GM18909 (cell line): ENCODE results near the gene FSIP1.
"Not testable (repeated sequence)": the region's sequence is repeated elsewhere in the genome, so short reads cannot be mapped to it uniquely, and the experiment has no call there.

ENCODE experiments used
- ATAC-seq: cut with Tn5 transposase; IDR thresholded peaks from one replicate; pipeline ENCODE4 v1.9.1; 2021; ENCODE audit warnings: mild to moderate bottlenecking; ENCODE audit not compliant: unreplicated experiment, poor library complexity

The FSIP1 gene

DNA sequence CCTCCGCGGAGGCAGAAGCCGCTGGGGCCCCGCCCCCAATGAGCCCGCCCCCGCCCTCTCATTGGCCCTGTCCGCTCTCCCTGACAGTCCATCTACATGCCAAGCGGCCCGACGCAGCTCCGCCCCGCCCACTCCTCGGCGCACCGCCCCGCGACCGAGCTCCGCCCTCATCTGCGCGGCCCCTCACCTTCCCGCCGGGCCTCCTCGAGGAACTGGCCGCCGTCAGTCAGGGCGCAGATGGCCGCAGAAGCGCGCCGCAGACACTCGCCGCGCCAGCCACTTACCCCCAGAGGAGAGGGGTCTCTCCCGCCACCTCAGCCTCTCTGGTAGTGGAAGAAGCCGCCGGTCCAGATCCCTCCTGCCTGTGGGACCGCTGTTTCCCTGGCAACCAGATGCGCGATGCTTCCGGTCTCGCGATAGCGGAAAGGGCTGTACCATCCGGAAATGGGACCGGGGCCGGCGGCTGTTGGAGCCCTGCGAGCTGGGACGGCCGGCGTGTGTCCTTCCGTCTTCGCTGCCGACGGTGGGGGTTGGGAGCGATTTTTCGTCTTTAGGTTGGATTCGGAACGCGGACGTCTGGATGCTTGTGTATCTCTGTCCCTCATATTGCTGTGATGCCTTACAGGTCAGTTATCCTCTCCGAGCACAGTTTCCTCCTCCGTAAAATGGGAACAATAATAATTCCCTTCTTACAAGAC lies at the start of gene FSIP1:
FSIP1 (minus strand) TSS at position 401 of the 698 bp plus-strand sequence. CDS start 6,317 bp downstream, outside the sequence.
- peak; percentile 97 for ATAC-seq

DNA sequence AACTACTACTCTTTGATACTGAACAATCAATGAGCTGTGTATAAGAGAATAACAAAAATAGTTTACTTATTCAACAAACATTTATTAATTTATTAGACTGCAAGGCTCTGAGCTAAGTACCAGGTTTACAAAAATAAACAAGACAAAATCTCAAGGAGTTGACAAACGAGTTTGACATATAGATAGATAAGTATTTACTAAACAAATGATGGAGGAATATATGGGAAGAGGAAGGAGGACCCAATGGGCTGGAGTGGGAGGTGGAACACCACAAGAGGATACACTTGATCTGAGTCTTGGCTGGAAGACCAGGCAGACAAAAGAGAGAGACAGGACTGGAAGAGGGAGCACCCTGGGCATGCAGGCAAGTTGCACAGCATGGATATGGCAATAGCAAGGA lies 47.5 kb upstream of the FSIP1 start:
- no peak for ATAC-seq

DNA sequence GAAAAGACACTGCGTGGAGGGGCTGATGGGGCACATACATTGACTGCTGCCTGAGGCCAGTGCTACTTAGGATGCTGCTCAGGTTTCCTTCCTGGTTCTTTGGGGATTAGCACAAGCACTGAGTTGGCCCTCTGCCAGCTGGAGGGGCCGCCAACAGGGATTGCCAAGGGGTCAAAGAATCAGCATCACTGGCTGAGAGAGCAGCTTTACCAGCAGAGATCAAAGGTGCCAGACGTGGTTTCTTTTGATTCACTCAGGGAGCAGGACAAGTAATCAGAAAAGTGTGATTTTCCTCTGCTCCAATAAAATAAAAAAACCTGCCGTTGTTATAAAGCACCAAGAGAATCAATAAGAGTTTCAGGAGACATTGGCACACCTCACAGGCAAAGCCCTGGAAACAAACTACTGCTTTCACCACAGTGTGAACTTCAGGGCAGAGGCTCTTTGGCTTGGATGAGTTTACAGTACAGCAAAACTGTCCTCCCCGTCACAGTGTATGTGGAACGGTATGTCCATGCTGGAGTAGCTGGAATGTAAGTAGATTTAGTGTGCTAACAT lies 45.8 kb upstream of the FSIP1 start:
- ATAC-seq = no peak

DNA sequence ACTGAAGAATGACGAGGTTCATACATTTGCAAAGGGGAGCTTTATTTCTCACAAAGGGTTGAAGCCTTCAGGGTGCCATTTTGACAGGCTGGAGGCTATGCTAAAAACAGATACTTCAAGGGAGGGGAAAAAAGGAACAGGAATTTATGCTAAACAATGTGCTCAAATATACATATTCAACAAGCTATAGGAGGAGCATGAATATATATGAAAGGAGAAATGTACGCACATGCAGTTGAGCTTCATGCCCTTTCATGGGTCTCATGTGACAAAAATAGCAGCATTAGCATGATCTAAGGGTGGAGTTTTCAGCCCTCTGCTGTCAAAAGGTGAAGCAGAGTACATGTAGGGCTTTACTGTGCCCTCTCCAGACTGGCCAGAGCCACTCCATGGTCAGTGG lies 44.3 kb upstream of the FSIP1 start:
- no peak for ATAC-seq

DNA sequence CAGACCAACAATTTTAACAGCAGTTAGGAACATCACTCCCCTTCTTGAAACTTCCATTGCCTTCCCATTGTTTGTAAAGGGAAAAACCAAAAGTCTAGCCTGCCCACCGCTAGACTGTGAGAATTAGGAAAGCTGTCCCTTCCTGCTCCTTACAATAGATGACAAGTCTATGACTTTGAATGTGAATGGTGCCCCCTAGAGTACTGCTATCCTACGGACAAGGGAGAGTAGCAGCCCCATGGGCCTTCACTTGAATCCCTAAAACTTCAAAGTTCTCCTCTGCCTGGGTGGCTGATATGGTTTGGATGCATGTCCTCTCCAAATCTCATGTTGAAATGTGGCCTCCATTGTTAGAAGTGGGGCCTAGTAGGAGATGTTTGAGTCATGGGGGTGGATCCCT lies 41.0 kb upstream of the FSIP1 start:
- no peak for ATAC-seq

DNA sequence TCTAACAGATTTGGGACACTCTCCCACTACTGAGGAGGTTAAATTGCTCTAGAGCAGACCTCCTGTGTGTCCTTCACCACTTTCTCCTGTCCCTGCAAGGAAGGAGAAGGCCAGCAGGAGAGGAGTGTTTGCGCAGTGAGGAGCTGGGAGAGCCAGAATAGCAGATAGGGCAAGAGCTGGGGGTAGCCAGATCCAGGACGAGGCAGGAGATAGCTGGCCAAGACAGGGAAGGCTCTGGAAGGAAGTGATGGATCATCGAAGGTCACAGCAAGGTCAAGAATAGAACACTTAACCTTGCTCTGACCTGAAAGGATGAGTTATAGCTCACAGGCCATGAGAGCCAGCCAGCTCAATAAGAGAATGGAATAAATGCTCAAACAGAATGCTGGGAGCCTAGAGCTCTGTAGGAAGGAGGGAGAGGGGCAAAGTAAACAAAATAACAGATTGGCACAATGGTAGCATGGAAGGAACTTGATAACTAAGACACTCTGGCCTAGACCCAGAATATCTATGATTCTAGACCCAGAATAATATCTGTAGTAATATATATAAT lies 37.5 kb upstream of the FSIP1 start:
- ATAC-seq = no peak

DNA sequence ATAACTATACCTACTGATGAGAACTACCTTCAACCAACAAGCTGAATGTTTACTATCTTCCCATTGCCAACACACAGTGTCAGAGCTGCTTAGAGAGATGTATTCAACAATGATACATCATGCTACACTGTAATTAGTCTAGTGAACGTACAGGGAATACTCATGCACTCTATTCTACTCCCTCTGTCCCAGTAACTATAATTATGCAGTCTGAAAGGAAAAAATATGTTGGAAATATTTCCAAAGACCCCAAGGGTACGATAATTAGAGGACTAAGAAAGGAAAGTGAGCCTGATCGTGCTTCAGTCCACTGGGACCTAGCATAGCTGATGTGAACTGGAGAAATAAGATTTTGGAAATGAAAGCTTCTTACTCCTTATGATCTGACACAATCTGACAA lies 36.9 kb upstream of the FSIP1 start:
- ATAC-seq = no peak

DNA sequence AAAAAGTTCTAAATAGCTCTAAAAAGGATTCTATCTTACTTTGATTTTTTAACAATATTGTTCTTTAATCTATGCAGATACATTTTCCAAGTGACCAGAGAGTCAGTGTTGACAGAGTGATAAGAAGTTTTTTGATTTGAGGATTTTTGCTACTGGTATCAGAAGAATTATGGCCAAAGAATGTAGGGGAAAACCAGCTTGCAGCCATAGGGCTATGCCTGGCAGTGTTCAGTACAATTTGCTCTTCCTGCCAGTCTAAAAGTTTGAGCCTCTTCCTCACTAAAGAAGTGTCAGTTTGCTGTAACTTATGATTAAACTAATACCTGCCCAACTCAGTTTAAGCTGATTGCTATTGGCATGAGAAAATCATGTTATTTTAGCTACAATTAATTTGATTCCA lies 35.3 kb upstream of the FSIP1 start:
- no peak for ATAC-seq

DNA sequence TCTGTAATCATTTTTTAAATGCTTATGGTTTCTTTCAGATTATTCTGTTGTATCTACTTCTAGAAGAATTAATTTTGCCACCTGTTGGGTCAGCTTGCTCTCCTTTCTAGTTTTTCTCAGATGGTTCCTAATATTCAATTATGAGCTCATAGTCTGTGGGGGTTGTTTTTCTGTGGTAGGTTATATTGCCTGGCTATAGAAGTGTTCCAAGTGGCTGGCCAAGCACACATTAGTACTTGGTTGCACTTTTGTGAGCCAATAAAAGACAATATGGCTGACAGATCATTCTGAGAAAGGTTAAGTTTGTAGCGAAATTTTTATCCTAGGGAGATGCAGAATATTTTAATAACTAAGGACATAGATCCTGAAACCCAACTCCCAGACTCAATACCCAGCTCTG lies 31.8 kb upstream of the FSIP1 start:
- ATAC-seq = no peak

DNA sequence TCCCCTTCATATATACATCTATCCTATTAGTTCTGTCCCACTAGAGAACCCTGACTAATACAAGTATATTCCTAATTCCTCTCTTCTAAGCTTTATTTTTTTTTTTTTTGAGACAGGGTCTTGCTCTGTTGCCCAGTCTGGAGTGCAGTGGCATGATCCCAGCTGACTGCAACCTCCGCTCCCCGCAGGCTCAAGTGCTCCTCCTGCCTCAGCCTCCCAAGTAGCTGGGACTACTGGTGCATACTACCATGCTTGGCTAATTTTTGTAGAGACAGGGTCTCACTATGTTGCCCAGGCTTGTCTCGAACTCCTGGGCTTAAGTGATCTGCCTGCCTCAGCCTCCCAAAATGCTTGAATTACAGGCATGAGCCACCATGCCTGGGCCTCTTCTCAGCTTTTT lies 30.0 kb upstream of the FSIP1 start:
- ATAC-seq = not testable (repeated sequence)

DNA sequence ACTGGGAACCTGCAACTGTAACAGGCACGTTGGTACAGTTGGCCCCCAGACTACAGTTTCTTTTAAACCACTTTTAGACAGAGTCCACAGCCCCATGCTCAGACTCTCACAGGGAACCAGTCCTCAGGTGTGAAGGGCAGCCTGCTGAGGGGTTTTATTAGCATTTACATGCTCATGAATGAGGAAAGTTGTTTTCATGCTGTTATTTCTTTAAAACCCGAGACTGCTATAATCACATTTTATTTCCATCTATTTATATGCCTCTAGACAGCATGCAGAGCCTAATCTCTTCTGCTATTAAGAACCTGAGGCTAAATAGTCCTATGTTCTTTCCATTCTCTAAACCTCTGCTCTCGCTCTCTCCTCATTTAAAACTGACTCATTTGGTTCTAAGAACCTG lies 26.3 kb upstream of the FSIP1 start:
- ATAC-seq = no peak

DNA sequence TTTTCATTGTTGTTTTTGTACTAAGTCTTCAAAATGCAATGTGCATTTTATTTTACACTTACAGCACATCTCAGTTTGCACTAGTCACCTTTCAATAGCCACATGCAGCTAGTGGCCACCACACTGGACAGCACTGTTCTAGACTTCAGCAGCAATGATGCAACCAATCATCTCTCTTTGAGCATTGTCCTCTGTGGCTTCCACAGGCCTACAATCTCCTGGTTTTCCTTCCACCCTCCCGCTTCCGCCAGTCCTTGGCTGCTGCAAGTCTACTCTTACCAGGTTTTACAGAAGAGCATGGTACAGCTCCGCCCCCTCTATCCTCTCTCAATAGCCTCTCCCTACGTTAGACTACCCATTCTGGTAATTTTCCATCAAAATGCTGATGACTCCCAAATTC lies 25.1 kb upstream of the FSIP1 start:
- ATAC-seq = no peak

DNA sequence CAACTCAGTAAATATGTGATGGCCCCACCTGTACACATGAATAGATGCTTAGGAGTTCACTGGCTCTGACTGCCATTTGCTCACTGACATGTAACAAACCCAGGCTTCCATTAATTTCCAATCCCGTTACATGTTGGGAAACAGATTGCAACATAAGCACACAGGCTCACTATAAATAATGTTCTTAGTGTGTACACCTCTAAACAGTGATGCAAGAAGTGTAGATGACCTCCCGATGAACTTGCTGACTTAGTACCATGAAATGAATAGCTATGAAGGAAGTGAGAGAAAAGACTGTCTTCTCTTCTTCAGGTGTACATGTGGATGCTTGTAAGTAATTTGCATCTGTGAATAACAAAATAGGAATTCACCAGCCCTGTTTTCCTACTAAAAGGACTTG lies 21.4 kb upstream of the FSIP1 start:
- no peak for ATAC-seq

DNA sequence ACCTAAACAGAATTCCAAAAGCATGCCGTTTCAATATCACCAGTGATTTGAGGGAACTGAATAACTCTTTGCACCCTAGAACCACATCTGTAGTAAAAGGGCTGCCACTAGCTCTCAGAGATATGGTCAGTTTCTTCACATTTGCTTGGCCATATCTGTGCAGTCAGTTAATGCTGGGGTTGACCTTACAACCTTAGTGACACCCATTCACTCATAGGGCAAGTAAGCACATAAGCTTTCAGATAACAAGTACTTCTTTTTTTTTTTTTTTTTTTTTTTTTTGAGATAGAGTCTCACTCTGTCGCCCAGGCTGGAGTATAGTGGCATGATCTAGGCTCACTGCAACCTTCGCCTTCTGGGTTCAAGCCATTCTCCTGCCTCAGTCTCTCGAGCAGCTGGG lies 20.4 kb upstream of the FSIP1 start:
- no peak for ATAC-seq

DNA sequence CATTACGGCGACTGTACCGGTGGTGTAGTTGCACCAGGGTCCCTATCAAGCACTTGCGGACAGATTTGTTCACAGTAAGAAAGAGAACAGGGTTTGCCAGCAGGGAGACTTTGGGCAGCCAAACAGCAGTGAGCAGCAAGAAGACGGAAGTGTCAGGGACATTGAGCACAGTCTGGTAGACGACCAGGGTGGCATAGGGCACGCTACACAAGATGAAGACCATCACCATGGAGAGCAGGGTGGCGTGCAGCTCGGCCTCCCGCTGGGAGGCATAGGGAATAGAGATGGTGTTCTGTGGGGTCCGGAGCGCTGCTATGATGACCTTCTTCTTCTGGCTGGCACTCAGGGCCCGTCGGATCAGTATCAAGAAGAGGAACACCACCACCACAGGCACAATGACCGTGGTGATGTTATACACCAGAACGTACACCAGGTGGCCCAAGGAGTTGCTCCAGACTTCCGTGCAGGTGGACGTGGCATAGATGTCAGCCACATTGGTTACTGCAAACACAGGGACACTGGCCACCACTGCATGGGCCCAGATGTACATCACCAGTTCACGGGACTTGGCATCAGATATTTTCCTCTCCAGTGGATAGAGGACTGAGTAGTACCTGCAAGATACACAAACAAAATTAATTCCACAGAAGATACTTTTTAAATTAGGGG lies 19.1 kb upstream of the FSIP1 start:
- ATAC-seq = no peak

DNA sequence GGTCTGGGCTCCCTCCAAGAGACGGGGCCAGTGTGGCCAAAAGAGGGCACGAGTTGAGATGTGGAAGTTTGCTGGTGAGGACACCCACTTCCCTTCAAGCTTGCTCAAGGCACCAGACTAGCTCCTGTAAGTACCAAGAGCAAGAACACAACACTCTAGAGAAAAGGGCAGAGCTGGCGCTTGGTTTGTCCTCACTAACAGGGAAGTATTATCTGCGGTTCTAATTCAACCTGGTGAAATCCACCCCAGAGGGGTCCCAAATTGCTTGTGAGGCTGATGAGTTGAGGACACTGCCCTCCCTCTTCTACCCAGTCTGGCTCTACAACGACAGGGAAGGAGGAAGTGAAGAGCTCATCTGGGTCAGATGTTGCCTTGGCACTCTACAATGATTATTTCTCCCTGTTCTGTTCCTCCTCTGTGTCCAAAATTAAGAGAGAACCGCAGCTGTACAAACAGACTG lies 16.9 kb upstream of the FSIP1 start:
- ATAC-seq = no peak

DNA sequence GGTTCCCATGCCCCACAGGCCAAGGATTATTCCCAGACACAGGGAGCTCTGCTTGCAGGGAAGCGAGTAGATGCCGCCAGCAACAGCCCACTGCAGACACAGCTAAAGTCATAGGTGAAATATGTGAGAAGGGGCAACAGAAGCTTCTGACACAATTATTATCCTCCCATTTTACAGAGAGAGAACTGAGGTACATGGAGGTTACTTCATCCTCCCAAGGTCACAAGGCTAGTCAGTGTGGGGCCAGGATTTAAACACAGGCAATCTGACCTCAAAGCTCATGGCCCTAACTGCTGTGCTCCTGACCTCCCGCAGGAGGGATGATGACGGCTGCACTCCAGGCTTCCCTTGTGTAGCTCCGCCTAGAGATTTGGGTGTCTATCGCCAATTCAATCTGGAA lies 15.7 kb upstream of the FSIP1 start:
- no peak for ATAC-seq

DNA sequence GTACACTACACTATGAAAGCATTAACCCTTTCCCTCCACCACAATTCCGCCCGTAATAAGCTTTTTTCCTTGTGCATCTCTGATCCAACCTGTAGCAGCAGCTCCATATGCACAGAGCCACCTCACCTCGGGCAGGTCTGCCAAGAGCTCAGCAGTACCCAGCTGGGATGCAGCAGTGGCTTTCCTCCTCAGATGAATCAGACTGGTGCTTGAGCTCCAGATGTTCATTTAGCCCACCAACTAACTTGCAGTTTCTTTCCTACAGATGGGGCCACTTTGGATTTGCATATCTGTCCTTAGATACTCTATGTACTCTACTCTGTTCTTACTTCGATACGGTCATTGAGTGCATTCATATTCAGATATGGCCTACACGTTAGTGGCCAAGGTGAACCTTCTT lies 14.8 kb upstream of the FSIP1 start:
- ATAC-seq = no peak

DNA sequence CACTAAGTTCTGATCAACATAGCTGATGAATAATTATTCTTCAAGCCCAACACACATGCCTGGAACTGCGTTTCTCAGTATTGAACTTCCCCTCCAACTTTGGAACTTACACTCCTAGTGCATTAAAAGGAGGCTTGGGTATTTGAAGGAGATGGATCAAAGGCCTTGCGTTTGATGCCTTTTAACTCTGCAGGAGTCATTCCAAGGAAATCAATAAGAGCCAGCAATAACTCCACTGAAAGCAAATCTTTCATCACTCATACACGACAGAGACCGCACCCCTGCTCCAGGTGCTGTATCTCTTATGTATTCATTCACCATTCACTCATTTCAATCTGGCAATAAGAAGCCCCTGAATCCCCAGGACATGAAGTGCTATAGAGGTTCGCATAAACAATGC lies 14.0 kb upstream of the FSIP1 start:
- no peak for ATAC-seq

DNA sequence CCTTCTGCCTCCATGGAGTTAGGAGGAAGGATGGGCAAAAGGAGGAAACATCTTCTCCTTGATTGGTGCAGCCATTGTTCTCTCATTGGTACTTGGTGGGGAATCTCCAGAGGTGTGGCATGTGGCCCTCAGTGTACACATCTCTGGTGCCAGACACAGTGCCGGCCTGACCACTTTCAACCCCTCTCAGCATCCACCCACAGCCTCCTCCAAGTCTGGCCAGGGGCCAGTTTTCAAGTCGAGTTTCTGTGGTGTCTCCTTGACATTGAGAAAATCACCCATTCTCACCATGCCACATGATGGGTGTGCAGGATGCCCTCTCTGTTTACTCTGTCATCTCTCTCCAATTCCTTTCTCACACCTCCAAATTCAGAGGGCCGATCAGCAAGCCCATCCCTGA lies 12.8 kb upstream of the FSIP1 start:
- no peak for ATAC-seq

DNA sequence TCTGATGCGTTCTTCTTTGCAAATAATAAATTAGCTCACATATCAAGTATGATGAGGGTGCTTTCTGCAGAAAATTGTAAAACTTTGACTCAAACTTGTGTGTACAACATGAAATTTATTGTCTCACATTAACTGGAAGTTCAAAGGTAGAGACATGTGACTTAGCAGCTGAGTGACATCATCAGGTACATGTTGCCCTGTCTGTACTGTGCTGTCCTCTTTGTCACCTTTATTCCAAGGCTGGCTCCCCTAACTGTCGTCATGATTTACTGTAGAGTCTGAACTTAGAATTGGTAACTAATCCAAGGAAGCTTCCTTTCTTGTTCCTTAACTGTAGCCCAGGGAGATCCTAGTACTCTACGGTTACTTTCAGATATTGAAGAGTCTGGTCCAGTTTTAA lies 12.3 kb upstream of the FSIP1 start:
- ATAC-seq = no peak

DNA sequence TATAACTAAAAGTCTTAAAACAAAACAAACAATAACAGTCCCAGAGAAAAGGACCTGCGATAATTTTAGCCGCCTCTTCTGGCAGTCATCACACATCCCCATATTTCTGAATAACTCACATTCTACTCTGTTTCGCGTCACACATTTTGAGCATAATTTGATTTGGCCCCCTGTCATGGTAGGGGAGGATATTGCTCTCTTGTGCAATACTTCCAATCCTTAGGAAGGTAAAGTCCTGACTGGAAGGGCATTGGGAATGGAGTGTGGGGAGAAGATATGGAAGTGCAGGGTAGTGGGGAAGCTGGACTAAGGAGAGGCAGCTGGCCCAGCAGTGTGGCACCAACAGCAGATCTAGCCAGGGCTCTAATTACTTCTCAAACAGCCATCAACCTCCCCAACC lies 11.3 kb upstream of the FSIP1 start:
- ATAC-seq = no peak
